Large intestine (tissue), 3 donors: ENCODE results near the gene DCHS1. TPM values are rescaled to one million over a fixed set of nuclear protein-coding genes. Genes with fewer than 3 reads are reported as not detected.

Experiments
- DNase-seq, 2 donors: peaks; one replicate each; pipeline versions ENCODE4 v3.0.0 to v3.0.0-alpha.2; 2013
- H3K27ac ChIP-seq: one replicate; pipeline ENCODE4 v1.5.1; 2013; ENCODE audit warnings: low read length
- H3K27me3 ChIP-seq: 2 replicates; pipeline ENCODE4 v1.6.1; 2013; ENCODE audit warnings: low read length; ENCODE audit not compliant: control insufficient read depth, insufficient read depth
- H3K36me3 ChIP-seq: 2 replicates; pipeline ENCODE4 v1.6.1; 2013; ENCODE audit warnings: low read length; ENCODE audit not compliant: control insufficient read depth, insufficient read depth
- H3K4me1 ChIP-seq: one replicate; pipeline ENCODE4 v1.6.1; 2013; ENCODE audit warnings: low read length; ENCODE audit not compliant: control insufficient read depth, insufficient read depth
- H3K4me3 ChIP-seq: one replicate; pipeline ENCODE4 v1.5.1; 2013; ENCODE audit warnings: low read length
- H3K9me3 ChIP-seq: one replicate; pipeline ENCODE4 v1.6.1; 2013; ENCODE audit warnings: mild to moderate bottlenecking, low read depth, low read length, moderate library complexity; ENCODE audit not compliant: control insufficient read depth
- WGBS: methylation state at CpG from one replicate; pipeline ENCODE4 v1.1.5; 2013; ENCODE audit warnings: low lambda C conversion rate; ENCODE audit not compliant: insufficient coverage; 5-methylcytosine and 5-hydroxymethylcytosine counted together
- polyA plus RNA-seq: library from polyadenylated mRNA; unstranded; fragments of 120-200 nt; gene quantifications from one replicate; pipeline ENCODE4 v1.2.1, GENCODE V29; 2013

The DCHS1 gene
- polyA plus RNA-seq, 1 donor = 17.1 TPM

GRCh38 chr11:6604081-6604626 is 51.5 kb downstream of the DCHS1 start:
- H3K4me1 ChIP-seq = peaks cover 56% of the 10 kb centered on the region
- peaks cover 43% of the 10 kb centered on the region for H3K36me3 ChIP-seq
- no peaks in the 10 kb centered on the region for H3K27me3 ChIP-seq
- peak overlapping the region; percentile 97 for H3K27ac ChIP-seq
- peak; percentile 37 to 78 for DNase-seq
- H3K9me3 ChIP-seq = no peaks in the 10 kb centered on the region
- peak overlapping the region; percentile 96 for H3K4me3 ChIP-seq
- 0% methylated on average over 1 of the region's 20 CpGs for WGBS

GRCh38 chr11:6603287-6604080 is 52.1 kb downstream of the DCHS1 start, which contains the start of the genes ILK and RRP8:
Gene ILK, plus strand, starts transcription at chr11:6603774. Its CDS starts 498 bp downstream, at chr11:6604272.
Gene RRP8, minus strand, starts transcription at chr11:6603616. Its CDS starts 114 bp downstream, at chr11:6603502.
- peak within 1 kb of the TSS; percentile 97 for H3K27ac ChIP-seq
- H3K4me1 ChIP-seq = peaks cover 59% of the 10 kb centered on the region
- no peaks in the 10 kb centered on the region for H3K27me3 ChIP-seq
- peaks cover 43% of the 10 kb centered on the region for H3K36me3 ChIP-seq
- peak; percentile 87 to 96 for DNase-seq
- WGBS = no CpG with 5 or more reads among the region's 72 CpGs
- peak within 1 kb of the TSS; percentile 96 for H3K4me3 ChIP-seq
- no peaks in the 10 kb centered on the region for H3K9me3 ChIP-seq

GRCh38 chr11:6602096-6602940 is 53.3 kb downstream of the DCHS1 start:
- H3K4me3 ChIP-seq = peak overlapping the region; percentile 96
- peak overlapping the region; percentile 74 for H3K27ac ChIP-seq
- H3K27me3 ChIP-seq = no peaks in the 10 kb centered on the region
- no peak for DNase-seq
- peaks cover 40% of the 10 kb centered on the region for H3K36me3 ChIP-seq
- peaks cover 53% of the 10 kb centered on the region for H3K4me1 ChIP-seq
- WGBS = 20% methylated on average over 1 of the region's 7 CpGs
- H3K9me3 ChIP-seq = no peaks in the 10 kb centered on the region

GRCh38 chr11:6601041-6601461 is 54.6 kb downstream of the DCHS1 start:
- Histone ChIP-seq H3K36me3 (peaks cover 52% of the 10 kb centered on the region), H3K27ac (no peak overlapping the region), H3K9me3 (no peaks in the 10 kb centered on the region), H3K4me3 (no peak overlapping the region), H3K27me3 (no peaks in the 10 kb centered on the region), H3K4me1 (peaks cover 41% of the 10 kb centered on the region)
- WGBS = no CpG with 5 or more reads among the region's 13 CpGs
- DNase-seq = no peak

- no peaks in the 10 kb centered on the region for H3K9me3 ChIP-seq
- peak; percentile 83 to 91 for DNase-seq
- WGBS = no CpG with 5 or more reads among the region's 2 CpGs
- peak overlapping the region; percentile 64 for H3K27ac ChIP-seq
- no peaks in the 10 kb centered on the region for H3K27me3 ChIP-seq
- H3K36me3 ChIP-seq = peaks cover 52% of the 10 kb centered on the region
- H3K4me1 ChIP-seq = peaks cover 31% of the 10 kb centered on the region
- no peak overlapping the region for H3K4me3 ChIP-seq
Measured at GRCh38 chr11:6599881-6600390, 55.7 kb downstream of the DCHS1 start.

GRCh38 chr11:6599449-6599848 is 56.2 kb downstream of the DCHS1 start:
- Histone ChIP-seq H3K4me1 (peaks cover 29% of the 10 kb centered on the region), H3K4me3 (no peak overlapping the region), H3K27me3 (no peaks in the 10 kb centered on the region), H3K27ac (peak overlapping the region; percentile 64), H3K36me3 (peaks cover 52% of the 10 kb centered on the region), H3K9me3 (no peaks in the 10 kb centered on the region)
- no CpG with 5 or more reads among the region's 1 CpG for WGBS
- no peak for DNase-seq

- no CpG with 5 or more reads among the region's 3 CpGs for WGBS
- Histone ChIP-seq H3K9me3 (no peaks in the 10 kb centered on the region), H3K27me3 (no peaks in the 10 kb centered on the region), H3K36me3 (peaks cover 56% of the 10 kb centered on the region), H3K4me3 (no peak overlapping the region), H3K4me1 (peaks cover 29% of the 10 kb centered on the region), H3K27ac (peak overlapping the region; percentile 50)
- DNase-seq = peak in 1 of 2 donors; percentile 72
Measured at GRCh38 chr11:6598555-6598954, 57.1 kb downstream of the DCHS1 start.

- no peak overlapping the region for H3K27ac ChIP-seq
- H3K4me3 ChIP-seq = no peak overlapping the region
- H3K4me1 ChIP-seq = peaks cover 20% of the 10 kb centered on the region
- H3K9me3 ChIP-seq = no peaks in the 10 kb centered on the region
- DNase-seq = no peak
- peaks cover 63% of the 10 kb centered on the region for H3K36me3 ChIP-seq
- 100% methylated on average over 1 of the region's 5 CpGs for WGBS
- no peaks in the 10 kb centered on the region for H3K27me3 ChIP-seq
Measured at GRCh38 chr11:6596239-6596877, 59.3 kb downstream of the DCHS1 start.

GRCh38 chr11:6594142-6594768 is 61.4 kb downstream of the DCHS1 start:
- no peak overlapping the region for H3K4me3 ChIP-seq
- WGBS = no CpG with 5 or more reads among the region's 3 CpGs
- peaks cover 42% of the 10 kb centered on the region for H3K36me3 ChIP-seq
- H3K27ac ChIP-seq = no peak overlapping the region
- H3K4me1 ChIP-seq = peaks cover 9% of the 10 kb centered on the region
- no peaks in the 10 kb centered on the region for H3K9me3 ChIP-seq
- no peak for DNase-seq
- H3K27me3 ChIP-seq = no peaks in the 10 kb centered on the region
